Measurements from ENCODE around the gene GPR146. TPM values are rescaled to one million over a fixed set of nuclear protein-coding genes. Genes with fewer than 3 reads are reported as not detected.
"Not testable (repeated sequence)": the region's sequence is repeated elsewhere in the genome, so short reads cannot be mapped to it uniquely, and the experiment has no call there.

GPR146 gene
- total and polyA plus RNA-seq, 2 of the 4 experiments (the other 2 are of a cell fraction), result 2.2 to 3.4 TPM

- H3K4ac ChIP-seq (ENCODE audit: low read depth, low read length); H3K23ac ChIP-seq (ENCODE audit: low read depth, low read length); H2AK5ac ChIP-seq (ENCODE audit: low read depth, low read length); H3K9me3 ChIP-seq (ENCODE audit: control insufficient read depth, insufficient read depth, low read length); H4K5ac ChIP-seq (ENCODE audit: low read depth, low read length); H3K9me1 ChIP-seq (ENCODE audit: insufficient read depth, low read length); intact Hi-C loops (cut with micrococcal nuclease); H2BK20ac ChIP-seq (ENCODE audit: low read depth, low read length); H4K91ac ChIP-seq (ENCODE audit: insufficient read depth, low read depth, low read length); dilution Hi-C loops (cut with HindIII; ENCODE audit: low sequenced_read_pairs, unreplicated experiment); H3K4me1 ChIP-seq (ENCODE audit: control insufficient read depth, insufficient read depth, low read length); H3K4me3 ChIP-seq (ENCODE audit: insufficient read depth, low read depth, low read length); DNase-seq; H2BK5ac ChIP-seq (ENCODE audit: low read depth, low read length, poor library complexity, severe bottlenecking); H2BK15ac ChIP-seq (ENCODE audit: low read depth, low read length); H4K8ac ChIP-seq (ENCODE audit: low read depth in 2 of 2, low read length in 2 of 2); H2AK9ac ChIP-seq (replicated peaks; ENCODE audit: low read depth, low read length, poor library complexity); in situ Hi-C loops (cut with MboI; ENCODE audit: low sequenced_read_pairs); BruUV-seq (replicated peaks); H3K4me2 ChIP-seq (ENCODE audit: low read depth, low read length); H3K14ac ChIP-seq (replicated peaks; ENCODE audit: low read depth, low read length); H3K36me3 ChIP-seq (ENCODE audit: control insufficient read depth, insufficient read depth, low read length); H3K56ac ChIP-seq (ENCODE audit: extremely low read depth, insufficient read depth, low read length); CTCF ChIA-PET; H3K79me1 ChIP-seq (ENCODE audit: low read depth in 1 of 2, low read length in 2 of 2); POLR2A ChIA-PET (ENCODE audit: unreplicated experiment); H3K27ac ChIP-seq (ENCODE audit: insufficient read depth, low read length); H3K9ac ChIP-seq (ENCODE audit: low read depth, low read length); H3K27me3 ChIP-seq (ENCODE audit: control insufficient read depth, insufficient read depth, low read length); H2BK120ac ChIP-seq (ENCODE audit: low read depth, low read length); ATAC-seq (ENCODE audit: low read depth); H3K18ac ChIP-seq (ENCODE audit: low read depth, low read length); H2AFZ ChIP-seq (replicated peaks; ENCODE audit: low read length, poor library complexity): not testable (repeated sequence)
- H4K20me1 ChIP-seq (ENCODE audit: insufficient read depth, low read length), result peaks cover 10% of the 10 kb centered on the region; the same call in 1 of the 2 replicates
- no CpG with 5 or more reads among the region's 40 CpGs for WGBS, 2 experiments (ENCODE audit: extremely low coverage in 2 of 2, insufficient read length in 1 of 2)
Measured at GRCh38 chr7:1036164-1036928, 8.0 kb upstream of the GPR146 start.

GRCh38 chr7:1040233-1040632, 4.1 kb upstream of the GPR146 start:
- H2BK5ac ChIP-seq (ENCODE audit: low read depth, low read length, poor library complexity, severe bottlenecking); H4K5ac ChIP-seq (ENCODE audit: low read depth, low read length); H3K9me3 ChIP-seq (ENCODE audit: control insufficient read depth, insufficient read depth, low read length); H3K4me3 ChIP-seq (ENCODE audit: insufficient read depth, low read depth, low read length); POLR2A ChIA-PET (ENCODE audit: unreplicated experiment); BruUV-seq (replicated peaks); H3K9ac ChIP-seq (ENCODE audit: low read depth, low read length); H2BK15ac ChIP-seq (ENCODE audit: low read depth, low read length); H3K23ac ChIP-seq (ENCODE audit: low read depth, low read length); H3K36me3 ChIP-seq (ENCODE audit: control insufficient read depth, insufficient read depth, low read length); H2BK20ac ChIP-seq (ENCODE audit: low read depth, low read length); H3K14ac ChIP-seq (replicated peaks; ENCODE audit: low read depth, low read length); DNase-seq; H3K4ac ChIP-seq (ENCODE audit: low read depth, low read length); ATAC-seq (ENCODE audit: low read depth); H2AFZ ChIP-seq (replicated peaks; ENCODE audit: low read length, poor library complexity); in situ Hi-C loops (cut with MboI; ENCODE audit: low sequenced_read_pairs); H3K27me3 ChIP-seq (ENCODE audit: control insufficient read depth, insufficient read depth, low read length); H3K9me1 ChIP-seq (ENCODE audit: insufficient read depth, low read length); H4K91ac ChIP-seq (ENCODE audit: insufficient read depth, low read depth, low read length); H3K18ac ChIP-seq (ENCODE audit: low read depth, low read length); dilution Hi-C loops (cut with HindIII; ENCODE audit: low sequenced_read_pairs, unreplicated experiment); H3K56ac ChIP-seq (ENCODE audit: extremely low read depth, insufficient read depth, low read length); H2AK9ac ChIP-seq (replicated peaks; ENCODE audit: low read depth, low read length, poor library complexity); H2BK120ac ChIP-seq (ENCODE audit: low read depth, low read length); H4K8ac ChIP-seq (ENCODE audit: low read depth in 2 of 2, low read length in 2 of 2): not testable (repeated sequence)
- Histone ChIP-seq H4K20me1 (ENCODE audit: insufficient read depth, low read length) (peaks cover 14% of the 10 kb centered on the region; the same call in 1 of the 2 replicates), H3K79me1 (ENCODE audit: low read depth in 1 of 2, low read length in 2 of 2) (peaks cover 14 to 25% of the 10 kb centered on the region in 2 experiments), H3K4me1 (ENCODE audit: control insufficient read depth, insufficient read depth, low read length) (peaks cover 20% of the 10 kb centered on the region), H3K27ac (ENCODE audit: insufficient read depth, low read length) (peak overlapping the region; percentile 21; the same call in 1 of the 2 replicates), H2AK5ac (ENCODE audit: low read depth, low read length) (peak overlapping the region; percentile 50; the same call in 1 of the 2 replicates), H3K4me2 (ENCODE audit: low read depth, low read length) (peak overlapping the region; percentile 36; the same call in 1 of the 2 replicates)
- intact Hi-C loops (cut with micrococcal nuclease), result loop anchor here (5.0 to 10.0 kb wide), 2 partner anchors 97 to 135 kb away; a partner anchor contains a TSS
- no CpG with 5 or more reads among the region's 1 CpG for WGBS, 2 experiments (ENCODE audit: extremely low coverage in 2 of 2, insufficient read length in 1 of 2)
- CTCF ChIA-PET, result interaction anchor here (1.1 kb wide), 1 partner anchor 47 kb away, joined by 5 read pairs; no protein-coding TSS in a partner anchor
